ENCODE measurements around the gene NOSTRIN. TPM values are rescaled to one million over a fixed set of nuclear protein-coding genes. Genes with fewer than 3 reads are reported as not detected.

The NOSTRIN gene
- total RNA-seq, 1 experiment from 2014 or later: 9.8 TPM

DNA sequence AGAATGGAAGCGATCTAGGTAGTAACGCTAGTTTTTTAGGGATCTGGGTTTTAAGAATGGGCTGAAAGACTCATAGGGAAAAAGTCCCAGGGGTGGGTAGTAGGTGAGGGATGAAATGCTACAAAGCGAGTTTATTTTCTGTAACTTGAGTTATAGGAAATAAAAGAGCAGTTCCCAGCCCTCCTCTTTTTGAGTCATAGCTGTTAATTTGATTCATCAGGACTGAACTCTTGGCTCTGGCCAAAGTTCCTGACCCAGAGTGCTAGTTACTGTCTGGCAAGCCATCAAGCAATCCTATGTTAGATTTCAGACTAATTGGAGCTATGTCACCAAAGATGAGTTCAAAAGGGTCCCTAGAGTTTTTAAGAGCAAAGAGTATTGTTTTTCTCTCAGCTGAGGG lies 17.4 kb upstream of the NOSTRIN start:
- H3K4me1 Mint-ChIP-seq (ENCODE audit: low read depth, unreplicated experiment): peaks cover 14% of the 10 kb centered on the region
- H3K4me1 ChIP-seq: no peaks in the 10 kb centered on the region
- H3K36me3 Mint-ChIP-seq (ENCODE audit: insufficient read depth, unreplicated experiment): no peaks in the 10 kb centered on the region
- DNase-seq: no peak
- H3K27me3 Mint-ChIP-seq (ENCODE audit: insufficient read depth, unreplicated experiment): no peaks in the 10 kb centered on the region
- CTCF ChIA-PET: no interaction called here
- no peaks in the 10 kb centered on the region for H3K36me3 ChIP-seq (ENCODE audit: control insufficient read depth, insufficient read depth, low read length)
- no peak overlapping the region for H3K4me3 Mint-ChIP-seq (ENCODE audit: unreplicated experiment)
- POLR2A ChIA-PET: no interaction called here
- no peak overlapping the region for H3K27ac Mint-ChIP-seq (ENCODE audit: unreplicated experiment)
- no peaks in the 10 kb centered on the region for H3K27me3 ChIP-seq (replicated peaks; ENCODE audit: control insufficient read depth, insufficient read depth, low read length)
- no peak for TF ChIP-seq CTCF (IDR thresholded peaks at IDR 0.05; ENCODE audit: insufficient read depth in 1 of 2, low read depth in 1 of 2, low read length in 1 of 2, severe bottlenecking in 1 of 2, unreplicated experiment in 1 of 2)
- intact Hi-C loops (cut with micrococcal nuclease; ENCODE audit: unreplicated experiment): no loop called here
- peaks cover 7% of the 10 kb centered on the region for H3K9me3 Mint-ChIP-seq (ENCODE audit: unreplicated experiment)
- no peaks in the 10 kb centered on the region for H3K9me3 ChIP-seq
- no TSS peak for BruUV-seq (replicated peaks)
- H3K4me3 ChIP-seq (ENCODE audit: low read depth, low read length): no peak overlapping the region

DNA sequence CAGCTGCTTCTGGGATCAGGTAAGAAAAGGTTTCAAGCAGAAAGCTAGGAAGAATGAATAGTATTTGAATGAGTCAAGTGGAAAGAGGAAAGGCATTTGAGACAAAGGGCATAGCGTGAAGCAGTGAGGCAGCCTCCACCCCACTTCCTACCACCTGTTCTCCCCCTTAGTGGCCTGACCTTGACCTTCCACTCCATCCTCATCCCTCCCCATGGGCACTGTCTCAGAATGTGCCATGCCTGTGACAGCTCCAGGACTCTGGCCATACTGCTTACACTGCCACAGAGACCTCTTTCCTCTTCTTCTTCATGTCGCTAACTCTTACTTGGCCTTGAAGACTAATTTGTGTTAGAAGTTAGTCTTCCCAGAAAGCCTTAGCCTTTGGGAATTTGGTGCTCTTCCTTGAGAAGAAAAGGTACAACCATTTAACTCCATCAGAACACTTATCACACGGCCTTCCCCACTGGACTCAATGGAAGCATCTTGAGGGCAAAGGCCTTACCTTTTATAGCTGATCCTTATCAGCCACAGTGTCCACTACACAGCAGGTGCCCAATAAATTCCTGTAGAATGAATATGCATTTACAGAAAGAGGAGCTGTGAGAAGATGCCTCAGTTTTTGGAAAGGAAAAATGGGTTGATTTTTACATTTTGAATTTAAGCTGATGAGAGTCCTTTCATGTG lies 15.2 kb upstream of the NOSTRIN start:
- ChIA-PET CTCF (no interaction called here), POLR2A (no interaction called here)
- DNase-seq: no peak
- intact Hi-C loops (cut with micrococcal nuclease; ENCODE audit: unreplicated experiment): no loop called here
- H3K36me3 Mint-ChIP-seq (ENCODE audit: insufficient read depth, unreplicated experiment): no peaks in the 10 kb centered on the region
- H3K9me3 Mint-ChIP-seq (ENCODE audit: unreplicated experiment): peaks cover 7% of the 10 kb centered on the region
- peaks cover 10% of the 10 kb centered on the region for H3K4me1 Mint-ChIP-seq (ENCODE audit: low read depth, unreplicated experiment)
- H3K27me3 Mint-ChIP-seq (ENCODE audit: insufficient read depth, unreplicated experiment): no peaks in the 10 kb centered on the region
- BruUV-seq (replicated peaks): no TSS peak
- Histone ChIP-seq H3K4me1 (no peaks in the 10 kb centered on the region), H3K36me3 (ENCODE audit: control insufficient read depth, insufficient read depth, low read length) (no peaks in the 10 kb centered on the region), H3K27me3 (replicated peaks; ENCODE audit: control insufficient read depth, insufficient read depth, low read length) (no peaks in the 10 kb centered on the region), H3K9me3 (no peaks in the 10 kb centered on the region), H3K4me3 (ENCODE audit: low read depth, low read length) (no peak overlapping the region)
- TF ChIP-seq CTCF (IDR thresholded peaks at IDR 0.05; ENCODE audit: insufficient read depth in 1 of 2, low read depth in 1 of 2, low read length in 1 of 2, severe bottlenecking in 1 of 2, unreplicated experiment in 1 of 2): no peak
- H3K27ac Mint-ChIP-seq (ENCODE audit: unreplicated experiment): no peak overlapping the region
- no peak overlapping the region for H3K4me3 Mint-ChIP-seq (ENCODE audit: unreplicated experiment)

DNA sequence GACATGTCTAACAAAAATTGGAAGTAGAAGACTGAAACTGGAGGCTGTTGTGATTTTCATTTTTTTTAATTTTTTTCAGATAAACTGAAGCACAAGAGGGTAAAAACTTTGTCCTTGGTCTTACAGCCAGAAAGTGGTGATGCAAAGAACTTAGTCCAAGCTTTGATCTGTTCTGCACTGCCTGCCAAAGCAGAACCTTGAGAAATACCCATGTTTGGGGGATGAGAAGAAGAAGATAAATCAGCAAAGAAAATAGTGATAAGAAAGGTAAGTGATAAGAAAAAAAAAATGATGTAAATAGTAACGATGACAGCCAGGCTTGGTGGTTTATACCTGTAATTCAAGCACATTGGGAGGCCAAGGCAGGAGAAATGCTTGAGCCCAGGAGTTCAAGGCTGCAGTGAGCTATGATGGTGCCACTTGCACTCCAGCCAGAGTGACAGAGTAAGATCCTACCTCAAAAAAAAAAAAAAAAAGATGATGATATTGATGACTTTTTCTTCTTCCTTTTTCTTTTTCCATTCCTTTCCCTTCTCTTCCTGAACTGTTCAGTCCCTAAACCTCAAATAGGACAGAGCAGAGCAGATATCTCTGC lies 14.6 kb upstream of the NOSTRIN start:
- H3K4me1 ChIP-seq: no peaks in the 10 kb centered on the region
- H3K4me3 Mint-ChIP-seq (ENCODE audit: unreplicated experiment): no peak overlapping the region
- peaks cover 10% of the 10 kb centered on the region for H3K4me1 Mint-ChIP-seq (ENCODE audit: low read depth, unreplicated experiment)
- intact Hi-C loops (cut with micrococcal nuclease; ENCODE audit: unreplicated experiment): no loop called here
- TF ChIP-seq CTCF (IDR thresholded peaks at IDR 0.05; ENCODE audit: insufficient read depth in 1 of 2, low read depth in 1 of 2, low read length in 1 of 2, severe bottlenecking in 1 of 2, unreplicated experiment in 1 of 2): no peak
- no peaks in the 10 kb centered on the region for H3K9me3 ChIP-seq
- no peaks in the 10 kb centered on the region for H3K27me3 ChIP-seq (replicated peaks; ENCODE audit: control insufficient read depth, insufficient read depth, low read length)
- no peak overlapping the region for H3K27ac Mint-ChIP-seq (ENCODE audit: unreplicated experiment)
- H3K36me3 ChIP-seq (ENCODE audit: control insufficient read depth, insufficient read depth, low read length): no peaks in the 10 kb centered on the region
- no peaks in the 10 kb centered on the region for H3K27me3 Mint-ChIP-seq (ENCODE audit: insufficient read depth, unreplicated experiment)
- no peaks in the 10 kb centered on the region for H3K36me3 Mint-ChIP-seq (ENCODE audit: insufficient read depth, unreplicated experiment)
- peaks cover 7% of the 10 kb centered on the region for H3K9me3 Mint-ChIP-seq (ENCODE audit: unreplicated experiment)
- no peak for DNase-seq
- POLR2A ChIA-PET: no interaction called here
- CTCF ChIA-PET: no interaction called here
- H3K4me3 ChIP-seq (ENCODE audit: low read depth, low read length): no peak overlapping the region
- no TSS peak for BruUV-seq (replicated peaks)
